ENCODE data around the gene TSHZ2.

DNA sequence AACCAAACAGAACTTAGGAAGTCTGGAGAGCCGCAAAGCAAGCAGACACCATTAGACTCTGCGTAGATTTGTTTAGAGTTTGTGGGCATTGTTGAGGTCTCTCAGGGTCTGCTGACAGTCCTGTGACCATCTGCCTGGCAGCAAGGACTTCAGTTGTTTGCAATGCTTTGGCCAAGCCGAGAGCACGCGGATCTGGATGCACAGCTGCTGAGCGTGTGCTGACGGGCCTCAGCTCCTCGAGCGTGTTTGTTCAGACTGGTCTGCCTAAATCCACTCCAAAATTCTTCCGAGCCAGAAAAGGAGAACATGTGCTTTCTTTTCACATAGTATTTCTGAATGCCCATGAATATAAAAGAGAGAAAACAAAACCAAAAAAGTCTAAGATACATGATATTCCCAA, 462.5 kb downstream of the TSHZ2 start:
- TF ChIP-seq, protein P1, sequence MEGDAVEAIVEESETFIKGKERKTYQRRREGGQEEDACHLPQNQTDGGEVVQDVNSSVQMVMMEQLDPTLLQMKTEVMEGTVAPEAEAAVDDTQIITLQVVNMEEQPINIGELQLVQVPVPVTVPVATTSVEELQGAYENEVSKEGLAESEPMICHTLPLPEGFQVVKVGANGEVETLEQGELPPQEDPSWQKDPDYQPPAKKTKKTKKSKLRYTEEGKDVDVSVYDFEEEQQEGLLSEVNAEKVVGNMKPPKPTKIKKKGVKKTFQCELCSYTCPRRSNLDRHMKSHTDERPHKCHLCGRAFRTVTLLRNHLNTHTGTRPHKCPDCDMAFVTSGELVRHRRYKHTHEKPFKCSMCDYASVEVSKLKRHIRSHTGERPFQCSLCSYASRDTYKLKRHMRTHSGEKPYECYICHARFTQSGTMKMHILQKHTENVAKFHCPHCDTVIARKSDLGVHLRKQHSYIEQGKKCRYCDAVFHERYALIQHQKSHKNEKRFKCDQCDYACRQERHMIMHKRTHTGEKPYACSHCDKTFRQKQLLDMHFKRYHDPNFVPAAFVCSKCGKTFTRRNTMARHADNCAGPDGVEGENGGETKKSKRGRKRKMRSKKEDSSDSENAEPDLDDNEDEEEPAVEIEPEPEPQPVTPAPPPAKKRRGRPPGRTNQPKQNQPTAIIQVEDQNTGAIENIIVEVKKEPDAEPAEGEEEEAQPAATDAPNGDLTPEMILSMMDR (IDR thresholded peaks at IDR 0.05; ENCODE audit: extremely low read depth in 1 of 2, insufficient read depth in 1 of 2, low read depth in 1 of 2, low read length in 2 of 2) = no peak
- no peak for TF ChIP-seq POLR2A (IDR thresholded peaks at IDR 0.05; ENCODE audit: low read depth, low read length)
- TF ChIP-seq JUN (IDR thresholded peaks at IDR 0.05; ENCODE audit: borderline replicate concordance, insufficient read depth, insufficient read length, low read depth) = no peak
- no peak for TF ChIP-seq MYC (IDR thresholded peaks at IDR 0.05; ENCODE audit: low read depth, low read length)
- TF ChIP-seq EZH2 (IDR thresholded peaks at IDR 0.05; ENCODE audit: borderline replicate concordance, low read depth, low read length, severe bottlenecking) = no peak
- no peak for TF ChIP-seq POLR2AphosphoS5 (IDR thresholded peaks at IDR 0.05; ENCODE audit: insufficient read depth, low read depth, low read length)
- TF ChIP-seq, protein P2, sequence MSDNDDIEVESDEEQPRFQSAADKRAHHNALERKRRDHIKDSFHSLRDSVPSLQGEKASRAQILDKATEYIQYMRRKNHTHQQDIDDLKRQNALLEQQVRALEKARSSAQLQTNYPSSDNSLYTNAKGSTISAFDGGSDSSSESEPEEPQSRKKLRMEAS (IDR thresholded peaks at IDR 0.05; ENCODE audit: insufficient read depth, insufficient read length) = no peak
